Effector memory CD8-positive, alpha-beta T cell (primary cell): ENCODE measurements around the gene KCNMA1.

ENCODE experiments used
- ATAC-seq: fragments of 150-1000 bp; cut with Tn5 transposase; replicated peaks from 2 replicates; pipeline ENCODE4 v1.10.0; 2021; ENCODE audit warnings: mild to moderate bottlenecking, moderate library complexity
- DNase-seq, 3 experiments: peaks; one replicate each; pipeline ENCODE4 v3.0.0; 2021
- H3K27ac Mint-ChIP-seq, 2 donors: one replicate each; pipeline ENCODE4 v1.8.0; 2022; ENCODE audit warnings: mild to moderate bottlenecking in 2 of 2, mixed read lengths in 2 of 2, moderate library complexity in 2 of 2
- H3K27me3 Mint-ChIP-seq, 2 donors: one replicate each; pipeline ENCODE4 v1.8.0; 2022; ENCODE audit warnings: mixed read lengths in 2 of 2
- H3K36me3 Mint-ChIP-seq: one replicate; pipeline ENCODE4 v1.8.0; 2022; ENCODE audit warnings: mild to moderate bottlenecking, moderate library complexity, mixed read lengths; ENCODE audit not compliant: insufficient read depth
- H3K4me1 Mint-ChIP-seq, 2 donors: one replicate each; pipeline ENCODE4 v1.8.0; 2022; ENCODE audit warnings: low read depth in 2 of 2, mixed read lengths in 2 of 2
- H3K4me3 Mint-ChIP-seq, 2 donors: one replicate each; pipeline ENCODE4 v1.8.0; 2022; ENCODE audit warnings: mild to moderate bottlenecking in 2 of 2, mixed read lengths in 2 of 2, moderate library complexity in 2 of 2
- H3K9me3 Mint-ChIP-seq, 2 donors: one replicate each; pipeline ENCODE4 v1.8.0; 2022; ENCODE audit warnings: mixed read lengths in 2 of 2

Gene KCNMA1

DNA sequence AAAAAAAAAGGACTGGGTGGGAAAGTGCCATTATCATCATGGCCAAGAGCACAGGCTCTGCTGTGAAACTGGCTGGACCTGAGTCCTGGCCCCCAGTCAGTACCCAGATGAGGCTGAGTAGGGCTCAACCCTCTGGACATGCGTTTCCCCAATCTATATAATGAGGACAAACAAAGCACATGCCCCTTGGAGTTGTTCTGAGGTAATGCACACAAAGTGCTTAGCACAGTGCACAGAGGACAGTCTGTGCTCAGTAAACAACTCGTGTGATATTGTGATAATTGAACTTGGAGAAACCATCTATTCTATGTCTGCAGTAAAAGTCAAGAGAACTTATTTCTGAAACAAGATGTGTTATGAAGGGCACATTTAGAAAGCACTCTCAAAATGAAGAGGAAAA lies 138.8 kb downstream of the KCNMA1 start:
- DNase-seq (no peak), ATAC-seq (no peak)
- no peaks in the 10 kb centered on the region for H3K36me3 Mint-ChIP-seq
- no peaks in the 10 kb centered on the region for H3K4me1 Mint-ChIP-seq
- H3K9me3 Mint-ChIP-seq = no peaks in the 10 kb centered on the region
- peaks cover 32 to 67% of the 10 kb centered on the region in 2 donors for H3K27me3 Mint-ChIP-seq
- no peak overlapping the region for H3K4me3 Mint-ChIP-seq
- no peak overlapping the region for H3K27ac Mint-ChIP-seq

DNA sequence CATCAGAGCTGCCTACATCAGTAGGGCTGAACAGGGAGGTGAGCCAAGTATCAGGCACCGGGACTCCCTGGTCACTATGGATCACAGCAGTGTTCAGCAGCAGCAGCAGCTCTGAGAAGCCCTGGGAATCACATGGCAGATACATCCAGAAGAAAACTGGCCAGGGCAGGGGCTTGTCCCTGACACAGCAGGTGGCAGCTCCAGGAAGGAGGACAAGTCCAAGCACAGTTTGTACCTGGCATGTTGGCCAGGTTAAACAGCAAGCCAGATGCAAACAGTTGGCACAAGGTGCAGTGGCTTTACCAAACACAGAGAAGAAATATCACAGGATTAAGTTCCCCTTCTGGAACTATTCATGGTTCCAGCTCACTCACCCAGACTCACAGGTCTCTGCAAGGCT lies 139.4 kb downstream of the KCNMA1 start:
- Mint-ChIP-seq H3K4me3 (no peak overlapping the region), H3K36me3 (no peaks in the 10 kb centered on the region), H3K27me3 (peaks cover 35 to 71% of the 10 kb centered on the region in 2 donors), H3K27ac (no peak overlapping the region), H3K4me1 (no peaks in the 10 kb centered on the region), H3K9me3 (no peaks in the 10 kb centered on the region)
- no peak for DNase-seq
- ATAC-seq = no peak

DNA sequence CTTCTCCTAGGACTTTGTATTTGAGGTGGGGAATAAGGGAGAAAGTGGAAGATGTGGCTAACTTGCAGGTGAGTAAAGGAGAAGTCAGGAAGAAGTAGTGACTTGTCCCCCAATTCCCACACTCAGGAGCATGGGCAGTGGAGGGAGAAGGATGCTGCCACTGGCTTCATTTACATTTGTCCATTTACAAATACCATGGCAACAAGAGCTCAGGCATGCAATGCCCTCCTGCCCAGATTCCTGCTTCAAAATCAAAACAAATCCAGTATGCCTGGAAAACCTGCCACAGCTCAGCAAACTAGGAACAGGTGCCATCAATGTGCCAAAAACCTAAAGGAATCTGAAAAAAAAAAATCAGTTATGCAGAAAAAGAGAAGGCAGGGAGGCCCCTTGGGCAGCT lies 139.9 kb downstream of the KCNMA1 start:
- H3K27me3 Mint-ChIP-seq = peaks cover 37 to 74% of the 10 kb centered on the region in 2 donors
- no peak overlapping the region for H3K27ac Mint-ChIP-seq
- no peaks in the 10 kb centered on the region for H3K36me3 Mint-ChIP-seq
- no peak overlapping the region for H3K4me3 Mint-ChIP-seq
- no peaks in the 10 kb centered on the region for H3K9me3 Mint-ChIP-seq
- no peaks in the 10 kb centered on the region for H3K4me1 Mint-ChIP-seq
- ATAC-seq (no peak), DNase-seq (no peak)

DNA sequence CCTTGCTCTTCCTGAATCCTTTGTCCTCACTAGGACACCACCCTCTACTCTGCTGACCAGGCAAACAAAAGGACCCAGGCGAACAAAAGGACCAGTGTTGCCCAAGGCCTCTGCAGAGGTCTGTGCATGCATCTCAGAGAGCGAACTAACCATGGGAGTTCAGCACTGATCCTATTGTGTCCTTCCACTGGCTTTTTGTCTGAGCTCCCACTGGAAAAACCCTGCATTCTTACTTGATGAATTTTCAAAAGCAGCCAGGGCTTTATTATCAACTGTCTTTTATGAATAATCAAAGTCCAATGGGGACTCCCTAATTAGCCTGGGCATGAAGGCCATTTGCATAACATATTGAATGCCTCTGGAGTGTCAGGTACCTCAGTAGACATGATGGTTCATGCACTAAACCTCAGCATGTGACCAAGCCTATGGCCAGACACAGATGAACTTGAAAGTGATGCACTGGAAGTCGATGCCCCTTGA lies 140.6 kb downstream of the KCNMA1 start:
- ATAC-seq = no peak

DNA sequence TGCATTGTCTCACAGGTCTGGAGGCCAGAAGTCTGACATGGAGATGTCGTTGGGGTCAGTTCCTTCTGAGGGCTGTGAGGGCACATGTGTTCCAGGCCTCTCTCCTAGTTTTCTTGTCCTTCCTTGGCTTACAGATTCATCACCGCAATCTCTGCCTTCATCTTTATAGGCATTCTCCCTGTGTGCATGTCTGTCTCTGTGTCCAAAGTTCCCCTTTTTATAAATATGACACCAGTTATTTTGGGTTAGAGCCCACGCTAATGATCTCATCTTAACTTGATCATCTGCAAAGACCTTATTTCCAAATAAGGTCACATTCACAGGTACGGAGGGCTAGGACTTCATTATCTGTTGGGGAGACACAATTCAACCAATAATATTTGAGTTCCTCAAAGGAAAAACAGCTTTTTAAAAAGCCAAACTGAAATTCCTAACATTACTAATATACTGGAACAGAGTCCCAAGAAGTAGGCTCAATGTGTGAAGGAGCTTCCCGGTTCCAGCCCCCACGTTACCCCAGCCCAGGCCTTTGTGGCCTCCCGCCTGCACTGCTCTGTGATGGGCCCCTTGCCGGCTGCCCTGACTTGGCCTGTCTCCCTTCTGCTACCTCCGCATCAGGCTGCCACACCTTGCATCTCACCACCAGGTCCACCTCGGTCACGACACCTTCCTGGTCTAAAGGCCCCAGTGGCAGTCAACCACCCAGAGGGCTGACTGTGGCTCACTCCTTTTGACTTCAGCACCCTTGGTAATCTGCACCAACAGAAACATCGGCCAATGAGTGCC lies 142.7 kb downstream of the KCNMA1 start:
- Mint-ChIP-seq H3K4me1 (no peaks in the 10 kb centered on the region), H3K27me3 (peaks cover 23 to 57% of the 10 kb centered on the region in 2 donors), H3K27ac (no peak overlapping the region), H3K9me3 (no peaks in the 10 kb centered on the region), H3K4me3 (no peak overlapping the region), H3K36me3 (no peaks in the 10 kb centered on the region)
- ATAC-seq (no peak), DNase-seq (no peak)

More for the DNA sequence above, 140.6 kb downstream of the KCNMA1 start:
- DNase-seq = no peak
- Mint-ChIP-seq H3K4me3 (no peak overlapping the region), H3K4me1 (no peaks in the 10 kb centered on the region), H3K36me3 (no peaks in the 10 kb centered on the region), H3K27ac (no peak overlapping the region), H3K9me3 (no peaks in the 10 kb centered on the region), H3K27me3 (peaks cover 29 to 73% of the 10 kb centered on the region in 2 donors)

DNA sequence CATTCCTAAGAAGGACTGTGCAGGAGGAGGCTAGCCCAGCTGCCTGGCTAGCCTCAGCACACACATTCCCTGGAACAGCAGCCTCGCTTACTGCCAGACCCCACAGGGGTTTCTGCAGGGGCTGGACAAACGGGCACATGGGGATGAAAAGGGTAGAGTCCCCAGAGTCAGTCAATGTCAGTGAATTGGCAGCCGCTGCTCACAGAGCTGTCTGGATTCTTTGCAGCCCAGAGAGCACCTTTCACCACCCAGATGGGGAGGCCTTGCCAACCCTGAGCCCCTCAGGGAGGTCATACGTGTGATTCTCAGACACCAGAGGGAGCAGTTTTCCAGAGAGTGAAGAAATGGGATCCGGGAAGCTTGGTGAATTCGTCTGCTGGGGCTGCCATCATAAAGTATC lies 143.3 kb downstream of the KCNMA1 start:
- Mint-ChIP-seq H3K4me1 (no peaks in the 10 kb centered on the region), H3K36me3 (no peaks in the 10 kb centered on the region), H3K4me3 (no peak overlapping the region), H3K27ac (no peak overlapping the region), H3K27me3 (peaks cover 23 to 57% of the 10 kb centered on the region in 2 donors), H3K9me3 (no peaks in the 10 kb centered on the region)
- DNase-seq (no peak), ATAC-seq (no peak)

DNA sequence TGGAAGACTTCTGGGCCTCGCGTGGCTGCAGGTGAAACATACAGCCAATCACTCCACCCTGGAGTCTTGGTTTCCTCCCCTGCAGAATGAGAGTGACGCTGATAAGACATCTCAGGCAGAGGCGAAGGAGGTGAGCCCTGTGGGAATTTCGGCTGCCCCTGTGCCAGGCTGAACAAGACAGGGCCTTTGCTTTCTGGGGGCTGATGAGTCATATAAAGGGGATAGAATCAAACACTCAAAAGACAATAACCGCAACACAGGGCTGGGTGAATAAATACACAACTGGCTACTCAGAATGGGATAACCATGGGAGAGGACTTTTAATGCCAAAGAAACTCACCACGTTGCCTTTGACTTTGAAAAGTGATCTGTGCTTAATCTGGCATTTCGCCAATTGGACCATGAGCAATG lies 143.8 kb downstream of the KCNMA1 start:
- Mint-ChIP-seq H3K9me3 (no peaks in the 10 kb centered on the region), H3K4me3 (no peak overlapping the region), H3K4me1 (no peaks in the 10 kb centered on the region), H3K27ac (no peak overlapping the region), H3K36me3 (no peaks in the 10 kb centered on the region), H3K27me3 (peaks cover 23 to 57% of the 10 kb centered on the region in 2 donors)
- ATAC-seq = no peak
- no peak for DNase-seq

DNA sequence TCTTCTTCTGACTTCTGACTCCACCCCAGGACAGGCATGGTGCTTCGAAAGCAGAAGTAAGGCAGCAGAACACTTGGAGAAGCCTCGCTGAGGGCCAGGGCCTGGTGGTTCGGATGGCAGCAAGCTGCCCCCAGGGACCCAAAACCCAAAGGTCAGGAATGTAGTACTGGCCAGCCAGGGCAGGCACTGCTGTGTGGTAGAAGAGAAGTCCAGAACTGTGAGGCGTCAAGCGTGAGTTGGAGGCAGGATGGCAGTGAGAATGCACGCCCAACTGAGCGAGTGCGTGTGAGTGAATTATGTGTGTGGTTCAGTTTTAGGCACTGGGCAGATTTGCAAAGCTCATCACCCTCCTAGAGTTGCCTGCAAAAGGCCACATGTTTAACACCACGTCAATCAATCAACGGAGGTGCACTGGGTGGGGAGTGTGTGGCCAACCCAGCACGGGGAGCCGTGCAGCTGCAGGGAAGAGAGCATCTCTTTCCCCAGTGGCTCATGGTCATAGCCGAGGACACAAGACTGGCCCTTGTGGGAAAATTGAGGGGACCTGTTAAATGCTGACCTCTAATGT lies 144.3 kb downstream of the KCNMA1 start:
- DNase-seq = no peak
- no peak overlapping the region for H3K27ac Mint-ChIP-seq

DNA sequence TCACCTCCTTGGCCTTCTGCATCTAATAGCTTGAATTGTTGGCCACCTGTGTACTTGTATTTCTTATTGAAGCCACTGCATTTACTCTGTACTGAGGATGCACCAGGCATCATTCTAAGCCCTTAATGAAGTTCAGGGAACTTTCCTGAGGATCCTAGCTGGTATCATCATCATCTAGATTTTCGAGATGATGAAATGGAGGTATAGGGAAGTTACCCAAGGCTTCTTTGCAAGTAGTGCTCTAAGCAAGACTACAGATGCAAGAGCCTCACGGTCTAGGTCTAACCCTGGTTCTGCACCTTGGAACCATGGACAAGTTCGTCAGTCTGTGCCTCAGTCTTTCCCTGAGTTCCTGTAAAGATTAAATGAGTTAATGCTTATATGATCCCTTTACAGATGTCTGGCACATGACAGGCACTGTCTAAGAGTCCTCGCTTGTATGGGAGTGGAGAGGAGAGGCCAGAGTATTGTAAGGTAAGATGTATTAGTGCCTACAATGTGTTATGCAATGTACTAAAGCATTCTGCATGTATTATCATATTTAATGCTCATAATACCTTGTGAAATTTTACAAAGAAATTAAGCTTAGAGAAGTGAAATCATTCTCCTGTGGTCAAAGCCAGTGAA lies 145.1 kb downstream of the KCNMA1 start:
- Mint-ChIP-seq H3K9me3 (no peaks in the 10 kb centered on the region), H3K27me3 (peaks cover 23 to 48% of the 10 kb centered on the region in 2 donors), H3K27ac (no peak overlapping the region), H3K4me1 (no peaks in the 10 kb centered on the region), H3K36me3 (no peaks in the 10 kb centered on the region), H3K4me3 (no peak overlapping the region)
- DNase-seq (no peak), ATAC-seq (no peak)

More for the DNA sequence above, 144.3 kb downstream of the KCNMA1 start:
- Mint-ChIP-seq H3K27me3 (peaks cover 23 to 55% of the 10 kb centered on the region in 2 donors), H3K4me3 (no peak overlapping the region), H3K36me3 (no peaks in the 10 kb centered on the region), H3K4me1 (no peaks in the 10 kb centered on the region), H3K9me3 (no peaks in the 10 kb centered on the region)
- no peak for ATAC-seq

DNA sequence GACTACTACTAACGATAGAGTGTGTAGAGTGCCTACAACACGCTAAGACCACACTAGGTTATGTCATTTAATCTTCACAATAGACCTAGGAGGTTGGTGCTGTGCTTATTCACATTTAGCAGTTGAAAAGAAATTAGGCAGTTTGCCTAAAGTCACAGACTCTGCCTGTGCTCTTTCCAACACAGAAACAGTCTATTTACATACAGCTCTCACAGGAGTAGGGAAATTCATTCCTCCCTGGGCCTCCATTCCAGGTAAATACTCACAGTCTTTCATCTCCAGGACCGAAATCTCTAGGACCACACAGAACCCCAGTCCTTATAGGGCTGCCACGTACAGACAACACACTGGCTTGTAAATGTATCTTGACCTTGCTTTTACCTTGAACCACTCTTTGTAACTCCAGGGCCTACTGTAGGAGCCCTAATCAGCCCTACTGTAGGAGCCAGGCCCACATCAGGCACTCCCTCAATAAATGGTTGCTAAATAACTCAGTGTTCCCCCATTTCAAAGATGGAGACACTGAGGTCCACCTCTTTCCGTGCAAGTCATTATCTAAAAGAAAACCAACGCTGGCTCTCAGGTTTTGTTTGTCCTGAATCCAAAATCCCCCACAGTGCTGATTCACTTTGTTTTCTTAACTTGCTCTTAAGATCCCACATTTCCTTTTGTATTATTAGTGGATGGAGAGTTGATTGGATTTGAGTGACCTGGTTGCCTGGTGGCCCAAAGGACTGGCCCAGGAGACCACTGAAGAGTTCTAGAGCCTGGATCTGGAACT lies 146.9 kb downstream of the KCNMA1 start:
- no peaks in the 10 kb centered on the region for H3K36me3 Mint-ChIP-seq
- peaks cover 14 to 32% of the 10 kb centered on the region in 2 donors for H3K27me3 Mint-ChIP-seq
- no peak for DNase-seq
- no peaks in the 10 kb centered on the region for H3K9me3 Mint-ChIP-seq
- H3K4me3 Mint-ChIP-seq = no peak overlapping the region
- H3K4me1 Mint-ChIP-seq = no peaks in the 10 kb centered on the region
- no peak overlapping the region for H3K27ac Mint-ChIP-seq
- no peak for ATAC-seq

DNA sequence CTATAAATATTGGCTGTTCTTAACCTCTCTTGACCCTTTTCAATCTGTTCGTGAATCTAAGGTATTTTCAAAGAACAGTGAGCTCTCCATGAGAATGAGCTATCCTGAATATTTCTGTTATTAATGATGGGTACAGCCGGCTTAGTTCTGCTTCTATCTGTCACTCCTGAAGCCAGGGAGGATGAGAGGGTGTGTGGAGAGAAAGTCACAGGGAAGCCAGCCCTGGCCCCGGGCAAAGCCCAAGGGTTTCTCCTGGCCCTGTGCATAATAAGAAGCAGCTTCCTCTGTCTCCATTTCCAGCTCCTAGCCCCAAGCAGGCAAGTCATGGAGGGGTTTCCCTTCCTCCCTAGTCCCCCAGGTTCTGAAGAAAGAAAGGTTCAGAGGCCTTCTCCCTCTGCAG lies 151.1 kb downstream of the KCNMA1 start:
- ATAC-seq (no peak), DNase-seq (no peak)
- Mint-ChIP-seq H3K36me3 (no peaks in the 10 kb centered on the region), H3K9me3 (no peaks in the 10 kb centered on the region), H3K27ac (no peak overlapping the region), H3K4me3 (no peak overlapping the region), H3K4me1 (no peaks in the 10 kb centered on the region), H3K27me3 (peaks cover 6 to 7% of the 10 kb centered on the region in 2 donors)

DNA sequence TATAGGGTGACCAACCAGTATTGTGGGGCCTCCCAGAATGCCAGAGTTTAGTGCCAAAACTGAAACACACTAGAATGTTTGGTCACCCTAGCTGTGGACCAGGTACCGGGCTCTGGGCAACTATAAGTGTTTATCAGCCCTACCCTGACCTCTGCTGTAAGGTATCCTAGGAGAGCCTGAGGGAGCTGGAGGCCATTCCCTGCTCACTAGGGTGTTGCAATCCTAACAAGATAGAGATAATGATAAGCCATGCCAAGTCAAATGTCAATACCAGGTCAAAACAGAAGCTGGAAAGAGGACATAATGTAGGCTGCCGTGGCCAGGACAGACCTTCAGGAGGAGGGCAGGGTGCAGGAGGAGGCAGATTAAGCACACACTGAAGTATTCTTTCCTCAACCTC lies 151.8 kb downstream of the KCNMA1 start:
- no peak for DNase-seq
- Mint-ChIP-seq H3K4me1 (no peaks in the 10 kb centered on the region), H3K27ac (no peak overlapping the region), H3K36me3 (no peaks in the 10 kb centered on the region), H3K4me3 (no peak overlapping the region), H3K27me3 (peaks cover 6 to 7% of the 10 kb centered on the region in 2 donors), H3K9me3 (no peaks in the 10 kb centered on the region)
- no peak for ATAC-seq

DNA sequence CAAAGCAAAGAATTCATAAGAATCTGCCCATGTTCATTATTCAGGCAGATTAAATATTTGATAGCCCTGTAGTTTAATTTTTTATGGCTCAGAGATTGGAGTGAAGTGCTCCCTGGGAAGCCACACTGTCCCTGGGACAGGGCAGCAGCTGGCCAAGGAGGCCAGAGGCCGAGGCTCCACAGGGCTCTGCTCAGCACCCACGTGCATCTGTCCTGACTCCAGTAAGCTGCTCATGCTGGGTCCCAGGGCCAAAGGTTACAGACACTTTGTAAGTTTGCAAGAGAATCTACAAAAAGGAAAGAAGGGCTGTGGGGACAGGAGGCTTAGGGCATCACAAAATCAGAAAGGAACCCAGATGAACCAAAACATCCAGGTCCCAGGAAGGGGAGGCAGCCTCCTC lies 155.5 kb downstream of the KCNMA1 start:
- Mint-ChIP-seq H3K4me3 (no peak overlapping the region), H3K36me3 (no peaks in the 10 kb centered on the region), H3K27ac (no peak overlapping the region), H3K9me3 (no peaks in the 10 kb centered on the region), H3K4me1 (no peaks in the 10 kb centered on the region), H3K27me3 (peaks cover 16 to 21% of the 10 kb centered on the region in 2 donors)
- ATAC-seq (no peak), DNase-seq (no peak)
